GM19438 (cell line): ENCODE data around the gene KCNMB3.
A peak's percentile ranks its signal among the peaks of the same experiment; 100 is the strongest.
"Not testable (repeated sequence)": the region's sequence is repeated elsewhere in the genome, so short reads cannot be mapped to it uniquely, and the experiment has no call there.

Experiments used
- ATAC-seq: cut with Tn5 transposase; IDR thresholded peaks from one replicate; pipeline ENCODE4 v1.9.1; 2021; ENCODE audit warnings: low read depth; ENCODE audit not compliant: unreplicated experiment

Gene KCNMB3

GRCh38 chr3:179250803-179251476 is at the start of gene KCNMB3:
KCNMB3 (minus strand) TSS chr3:179251114; CDS start chr3:179250990, 124 bp downstream.
- ATAC-seq = no peak

- no peak for ATAC-seq
Measured at GRCh38 chr3:179299999-179300613, 49.2 kb upstream of the KCNMB3 start.

GRCh38 chr3:179299316-179299715 is 48.4 kb upstream of the KCNMB3 start:
- ATAC-seq = no peak

GRCh38 chr3:179297971-179298725 is 47.2 kb upstream of the KCNMB3 start:
- ATAC-seq = no peak

GRCh38 chr3:179292450-179292849 is 41.5 kb upstream of the KCNMB3 start:
- no peak for ATAC-seq

- ATAC-seq = no peak
Measured at GRCh38 chr3:179289295-179289694, 38.4 kb upstream of the KCNMB3 start.

- ATAC-seq = no peak
Measured at GRCh38 chr3:179288845-179289244, 37.9 kb upstream of the KCNMB3 start.

GRCh38 chr3:179286331-179286730 is 35.4 kb upstream of the KCNMB3 start:
- ATAC-seq = no peak

GRCh38 chr3:179281825-179282224 is 30.9 kb upstream of the KCNMB3 start:
- ATAC-seq = no peak

GRCh38 chr3:179279837-179280236 is 28.9 kb upstream of the KCNMB3 start:
- ATAC-seq = no peak

GRCh38 chr3:179278932-179279693 is 28.2 kb upstream of the KCNMB3 start:
- no peak for ATAC-seq

GRCh38 chr3:179278151-179278550 is 27.2 kb upstream of the KCNMB3 start:
- ATAC-seq = no peak

GRCh38 chr3:179276743-179277142 is 25.8 kb upstream of the KCNMB3 start:
- ATAC-seq = no peak

- no peak for ATAC-seq
Measured at GRCh38 chr3:179276001-179276400, 25.1 kb upstream of the KCNMB3 start.

GRCh38 chr3:179274434-179274833 is 23.5 kb upstream of the KCNMB3 start:
- not testable (repeated sequence) for ATAC-seq

GRCh38 chr3:179272385-179272784 is 21.5 kb upstream of the KCNMB3 start:
- no peak for ATAC-seq

- no peak for ATAC-seq
Measured at GRCh38 chr3:179269152-179269707, 18.3 kb upstream of the KCNMB3 start.

GRCh38 chr3:179268400-179269051 is 17.6 kb upstream of the KCNMB3 start:
- no peak for ATAC-seq

- no peak for ATAC-seq
Measured at GRCh38 chr3:179266701-179267211, 15.8 kb upstream of the KCNMB3 start.

GRCh38 chr3:179265875-179266274 is 15.0 kb upstream of the KCNMB3 start:
- peak; percentile 43 for ATAC-seq
